Activated CD8-positive, alpha-beta memory T cell treated with anti-CD3 and anti-CD28 coated beads, Interleukin-2, amount 50 U/mL, for 48 hours (primary cell): ENCODE measurements around the gene ASB18.
"Not testable (repeated sequence)": the region's sequence is repeated elsewhere in the genome, so short reads cannot be mapped to it uniquely, and the experiment has no call there.

Source experiments
- DNase-seq: peaks from one replicate; pipeline ENCODE4 v3.0.0-alpha.2; 2020

Gene ASB18

GRCh38 chr2:236284208-236284607 lies 20.0 kb upstream of the ASB18 start:
- DNase-seq: no peak

- DNase-seq: no peak
Measured at GRCh38 chr2:236282406-236282805, 18.2 kb upstream of the ASB18 start.

- DNase-seq: no peak
Measured at GRCh38 chr2:236281423-236281822, 17.2 kb upstream of the ASB18 start.

GRCh38 chr2:236273126-236273525 lies 8.9 kb upstream of the ASB18 start:
- no peak for DNase-seq

- no peak for DNase-seq
Measured at GRCh38 chr2:236271851-236272250, 7.6 kb upstream of the ASB18 start.

- DNase-seq: not testable (repeated sequence)
Measured at GRCh38 chr2:236269876-236270275, 5.7 kb upstream of the ASB18 start.

GRCh38 chr2:236265675-236266074 lies 1.5 kb upstream of the ASB18 start:
- DNase-seq: no peak

GRCh38 chr2:236262238-236262637 lies 2.0 kb downstream of the ASB18 start:
- no peak for DNase-seq

- DNase-seq: no peak
Measured at GRCh38 chr2:236261452-236261851, 2.8 kb downstream of the ASB18 start.

GRCh38 chr2:236259371-236259770 lies 4.8 kb downstream of the ASB18 start:
- DNase-seq: no peak

- DNase-seq: no peak
Measured at GRCh38 chr2:236257575-236257974, 6.6 kb downstream of the ASB18 start.

- DNase-seq: no peak
Measured at GRCh38 chr2:236257136-236257535, 7.1 kb downstream of the ASB18 start.

GRCh38 chr2:236256366-236256985 lies 7.7 kb downstream of the ASB18 start:
- no peak for DNase-seq

- no peak for DNase-seq
Measured at GRCh38 chr2:236254674-236255073, 9.5 kb downstream of the ASB18 start.

- no peak for DNase-seq
Measured at GRCh38 chr2:236254001-236254400, 10.2 kb downstream of the ASB18 start.

- no peak for DNase-seq
Measured at GRCh38 chr2:236252602-236253001, 11.6 kb downstream of the ASB18 start.

GRCh38 chr2:236250909-236251579 lies 13.2 kb downstream of the ASB18 start:
- DNase-seq: no peak

- DNase-seq: no peak
Measured at GRCh38 chr2:236250286-236250685, 13.9 kb downstream of the ASB18 start.

GRCh38 chr2:236249066-236249465 lies 15.1 kb downstream of the ASB18 start:
- DNase-seq: no peak

GRCh38 chr2:236246711-236247246 lies 17.4 kb downstream of the ASB18 start:
- no peak for DNase-seq

- no peak for DNase-seq
Measured at GRCh38 chr2:236244256-236244655, 19.9 kb downstream of the ASB18 start.

- no peak for DNase-seq
Measured at GRCh38 chr2:236242057-236242495, 22.1 kb downstream of the ASB18 start.

- no peak for DNase-seq
Measured at GRCh38 chr2:236241181-236242056, 22.8 kb downstream of the ASB18 start.
